GM19025 (cell line): Measurements from ENCODE around the gene ZFP91.
"Not testable (repeated sequence)": the region's sequence is repeated elsewhere in the genome, so short reads cannot be mapped to it uniquely, and the experiment has no call there.

Source experiments
- ATAC-seq: cut with Tn5 transposase; IDR thresholded peaks from one replicate; pipeline ENCODE4 v1.9.1; 2021; ENCODE audit warnings: mild to moderate bottlenecking, low read depth, moderate library complexity; ENCODE audit not compliant: unreplicated experiment

The ZFP91 gene

GRCh38 chr11:58578635-58579191, at the start of gene ZFP91:
Gene ZFP91 (plus strand): TSS chr11:58579063. CDS start chr11:58579282, 219 bp downstream.
- peak; percentile 33 for ATAC-seq

GRCh38 chr11:58530236-58530635, 48.6 kb upstream of the ZFP91 start:
- no peak for ATAC-seq

GRCh38 chr11:58531865-58532341, 47.0 kb upstream of the ZFP91 start:
- ATAC-seq = no peak

- ATAC-seq = no peak
Observed at GRCh38 chr11:58546841-58547240, 32.0 kb upstream of the ZFP91 start.

GRCh38 chr11:58549644-58550043, 29.2 kb upstream of the ZFP91 start:
- no peak for ATAC-seq

- no peak for ATAC-seq
Observed at GRCh38 chr11:58560842-58561241, 18.0 kb upstream of the ZFP91 start.

GRCh38 chr11:58561394-58562098, 17.3 kb upstream of the ZFP91 start:
- no peak for ATAC-seq

GRCh38 chr11:58562375-58562800, 16.5 kb upstream of the ZFP91 start:
- ATAC-seq = peak; percentile 84

GRCh38 chr11:58564231-58564630, 14.6 kb upstream of the ZFP91 start:
- ATAC-seq = no peak

GRCh38 chr11:58567889-58568512, 10.9 kb upstream of the ZFP91 start:
- ATAC-seq = peak; percentile 89

GRCh38 chr11:58572906-58573305, 6.0 kb upstream of the ZFP91 start:
- not testable (repeated sequence) for ATAC-seq

GRCh38 chr11:58573451-58574104, 5.3 kb upstream of the ZFP91 start:
- no peak for ATAC-seq

GRCh38 chr11:58574881-58575280, 4.0 kb upstream of the ZFP91 start:
- ATAC-seq = no peak

GRCh38 chr11:58575377-58576020, 3.4 kb upstream of the ZFP91 start, which contains the start of gene LPXN:
Gene LPXN (minus strand): TSS chr11:58575856. CDS start chr11:58575772, 84 bp downstream.
- no peak for ATAC-seq

GRCh38 chr11:58576887-58577471, 1.9 kb upstream of the ZFP91 start:
- no peak for ATAC-seq

- peak; percentile 48 for ATAC-seq
Observed at GRCh38 chr11:58577555-58578135, 1.2 kb upstream of the ZFP91 start.

GRCh38 chr11:58578136-58578634, 678 bp upstream of the ZFP91 start:
- ATAC-seq = no peak

- peak; percentile 29 for ATAC-seq
Observed at GRCh38 chr11:58579192-58580129, 598 bp downstream of the ZFP91 start.

GRCh38 chr11:58580311-58580710, 1.4 kb downstream of the ZFP91 start:
- ATAC-seq = no peak
